ENCODE measurements around the gene PMEL. TPM values are rescaled to one million over a fixed set of nuclear protein-coding genes. Genes with fewer than 3 reads are reported as not detected.

The PMEL gene
- total and polyA plus RNA-seq, 2 of the 8 experiments (the other 6 are each of a cell fraction or from before 2014, with no cell fraction given) = 120 to 382 TPM

GRCh38 chr12:55974308-55974730, 8.5 kb upstream of the PMEL start:
- Histone ChIP-seq H3K56ac (replicated peaks; ENCODE audit: insufficient read length, low read depth, low read length) (peak overlapping the region; percentile 35), H3K9ac (replicated peaks in 1 of 4; ENCODE audit: extremely low read depth in 1 of 4, low read depth in 3 of 4, low read length in 3 of 4) (peak overlapping the region; percentile 64 to 75 (median 72)), H4K91ac (replicated peaks; ENCODE audit: insufficient read length, low read length) (no peak overlapping the region), H3K14ac (ENCODE audit: insufficient read length) (no peak overlapping the region), H2AK5ac (ENCODE audit: low read depth, low read length) (no peak overlapping the region), H3K9me3 (ENCODE audit: insufficient read depth in 2 of 2, low read depth in 1 of 2, low read length in 1 of 2) (no peaks in the 10 kb centered on the region), H3K4me2 (ENCODE audit: insufficient read depth in 1 of 2, low read depth in 2 of 2, low read length in 2 of 2) (peak overlapping the region; percentile 61 to 73), H2BK5ac (ENCODE audit: low read depth, low read length) (peak overlapping the region; percentile 53; the same call in 1 of the 2 replicates), H3K27ac (ENCODE audit: low read depth, low read length) (peak overlapping the region; percentile 12; the same call in 1 of the 2 replicates), H2BK15ac (ENCODE audit: low read length) (no peak overlapping the region), H3K79me1 (ENCODE audit: low read depth, low read length) (peaks cover 2% of the 10 kb centered on the region; the same call in 1 of the 2 replicates), H3K4ac (replicated peaks; ENCODE audit: insufficient read length, low read depth, low read length) (no peak overlapping the region), H3K79me2 (ENCODE audit: control insufficient read depth in 1 of 2, insufficient read depth in 2 of 2, low read length in 2 of 2) (peaks cover 0 to 36% of the 10 kb centered on the region in 2 experiments; a peak in 3 of 4 replicates), H3K27me3 (replicated peaks in 1 of 4; ENCODE audit: control insufficient read depth in 3 of 4, extremely low read depth in 1 of 4, insufficient read depth in 3 of 4, low read length in 3 of 4) (no peaks in the 10 kb centered on the region), H3K23ac (ENCODE audit: insufficient read length) (no peak overlapping the region), H3K23me2 (ENCODE audit: low read depth, low read length) (peaks cover 6% of the 10 kb centered on the region), H3K36me3 (ENCODE audit: control insufficient read depth in 2 of 4, insufficient read depth in 4 of 4, low read length in 3 of 4) (peaks cover 0 to 21% (median 10%) of the 10 kb centered on the region in 4 experiments; a peak in 5 of 8 replicates), H3K4me1 (replicated peaks in 1 of 4; ENCODE audit: control insufficient read depth in 3 of 4, insufficient read depth in 4 of 4, low read length in 3 of 4) (peaks cover 0 to 4% (median 1%) of the 10 kb centered on the region in 4 experiments; a peak in 4 of 7 replicates), H2BK120ac (replicated peaks; ENCODE audit: low read depth, low read length) (no peak overlapping the region), H4K8ac (ENCODE audit: extremely low read depth, insufficient read depth, low read length) (0 out of 2 replicates have a peak overlapping the region, but pooled peaks have one; percentile 36), H2BK20ac (ENCODE audit: low read length) (no peak overlapping the region), H4K5ac (ENCODE audit: insufficient read length, low read depth, low read length) (no peak overlapping the region), H3K18ac (ENCODE audit: extremely low read depth, low read length) (peak overlapping the region; percentile 62; the same call in 1 of the 2 replicates), H2AFZ (ENCODE audit: low read length) (no peak overlapping the region), H3K4me3 (ENCODE audit: extremely low read depth in 1 of 4, insufficient read depth in 2 of 4, low read depth in 3 of 4, low read length in 4 of 4) (peak overlapping the region; percentile 65 to 93 (median 88)), H4K20me1 (replicated peaks in 1 of 2; ENCODE audit: control insufficient read depth in 1 of 2, insufficient read depth in 2 of 2, low read length in 2 of 2) (peaks cover 0 to 3% of the 10 kb centered on the region in 2 experiments), H2BK12ac (ENCODE audit: low read depth, low read length) (no peak overlapping the region)
- ChIA-PET POLR2A (ENCODE audit: partially characterized antibody) (interaction anchor here (0.7 to 2.7 kb wide), 30 partner anchors 9 to 287 kb away, joined by 3 to 16 read pairs (median 4); partner anchors contain the start of genes DGKA, DNAJC14, IKZF4 and MYL6), CTCF (ENCODE audit: partially characterized antibody) (interaction anchor here (0.6 to 2.6 kb wide), 10 partner anchors 10 to 287 kb away, joined by 3 to 14 read pairs (median 4); partner anchors contain the start of genes ORMDL2 and SARNP)
- TF ChIP-seq GTF2F1 (IDR thresholded peaks at IDR 0.05; ENCODE audit: borderline replicate concordance, low read depth, low read length) (0 out of 2 replicates have a peak, but pooled peaks have one; percentile 6), ASH2L (IDR thresholded peaks at IDR 0.05; ENCODE audit: low read length) (no peak), KDM4A (IDR thresholded peaks at IDR 0.05; ENCODE audit: low read depth, low read length, severe bottlenecking) (peak; percentile 40)
- DNase-seq (ENCODE audit: low read depth in 1 of 2, low spot score in 2 of 2) = no peak
- 4% methylated on average over 14 of the region's 15 CpGs; no CpG with 5 or more reads in 1 of the 2 experiments for WGBS, 2 experiments (ENCODE audit: extremely low coverage in 1 of 2, insufficient coverage in 1 of 2, insufficient read length in 1 of 2, insufficient replicate concordance in 2 of 2, low coverage in 1 of 2, low lambda C conversion rate in 2 of 2, missing lambda C conversion rate in 1 of 2)
- no peak for FAIRE-seq

Data from H1 (cell line).